Sigmoid colon (tissue), 7 donors: ENCODE measurements around the gene HKDC1. TPM values are rescaled to one million over a fixed set of nuclear protein-coding genes. Genes with fewer than 3 reads are reported as not detected.
A peak's percentile ranks its signal among the peaks of the same experiment; 100 is the strongest.

Source experiments
- DNase-seq: peaks from one replicate; pipeline ENCODE4 v3.0.0-alpha.2; 2019
- H3K27ac ChIP-seq, 4 donors: fragments of 200-600 bp; sonication (generic); one replicate each; pipeline ENCODE4 v1.5.1; 2016 to 2019; ENCODE audit warnings: mild to moderate bottlenecking in 1 of 4
- H3K27me3 ChIP-seq, 3 donors: fragments of 200-600 bp; sonication (generic); one replicate each; pipeline ENCODE4 v1.5.1; 2019; ENCODE audit warnings: mild to moderate bottlenecking in 1 of 3
- H3K36me3 ChIP-seq, 4 donors: fragments of 200-600 bp; sonication (generic); one replicate each; pipeline ENCODE4 v1.5.1; 2016 to 2019
- H3K4me1 ChIP-seq, 4 donors: fragments of 200-600 bp; sonication (generic); one replicate each; pipeline ENCODE4 v1.5.1; 2017 to 2019
- H3K4me3 ChIP-seq, 4 donors: fragments of 200-600 bp; sonication (generic); one replicate each; pipeline ENCODE4 v1.5.1; 2017 to 2019; ENCODE audit warnings: mild to moderate bottlenecking in 2 of 4, moderate library complexity in 1 of 4
- H3K9me3 ChIP-seq, 4 donors: fragments of 200-600 bp in 3 of 4; sonication (generic) in 3 of 4; one replicate each; pipeline versions ENCODE4 v1.5.1 to v1.6.1; 2013 to 2019
- CTCF ChIP-seq, 4 experiments: fragments of 450-650 bp in 3 of 4; fragments of 200-600 bp in 1 of 4; IDR thresholded peaks; one replicate each; pipeline ENCODE4 v1.5.1; 2016 to 2019; ENCODE audit warnings: antibody characterized with exemption in 4 of 4, mild to moderate bottlenecking in 3 of 4, moderate library complexity in 2 of 4
- EP300 ChIP-seq, 4 donors: sonication (generic); formaldehyde crosslinking; IDR thresholded peaks; one replicate each; pipeline ENCODE4 v1.6.1; 2017; ENCODE audit warnings: antibody characterized with exemption in 4 of 4
- POLR2A ChIP-seq, 2 donors: fragments of 450-650 bp; IDR thresholded peaks; one replicate each; pipeline ENCODE4 v1.6.1; 2016; ENCODE audit warnings: antibody characterized with exemption in 2 of 2, mild to moderate bottlenecking in 2 of 2, moderate library complexity in 2 of 2
- POLR2AphosphoS5 ChIP-seq, 4 donors: sonication (generic); formaldehyde crosslinking; IDR thresholded peaks; one replicate each; pipeline ENCODE4 v1.6.1; 2017; ENCODE audit warnings: antibody characterized with exemption in 4 of 4
- WGBS, 2 donors: extraction: QIAGEN DNeasy Blood & Tissue Kit; methylation state at CpG; one replicate each; pipeline ENCODE4 v1.1.7; 2013; 5-methylcytosine and 5-hydroxymethylcytosine counted together
- intact Hi-C: fragments of 100-400 bp; cut with DNase I; formaldehyde crosslinking; loops from one replicate; pipeline ENCODE4 v1.15.1; 2023
- polyA plus RNA-seq, 3 donors: library from polyadenylated mRNA; stranded (reverse); fragments of 200-250 nt; gene quantifications; one replicate each; pipeline ENCODE4 v1.2.3, GENCODE V29; 2013
- total RNA-seq, 4 donors: library from RNA; depleted of rRNA; stranded (reverse); fragments of >200 nt; gene quantifications; one replicate each; pipeline ENCODE4 v1.1.0, GENCODE V29; 2016
- donor health status: healthy with polysubstance abuse.
- donor health status: Bipolar disorder and iron deficiency.
- donor health status: healthy.

HKDC1 gene
- total and polyA plus RNA-seq, 7 donors, result 8.4 to 33.3 (median 19.2) TPM; not detected in 4

GRCh38 chr10:69253171-69253570 lies 33.0 kb downstream of the HKDC1 start:
- DNase-seq, result no peak
- TF ChIP-seq CTCF (IDR thresholded peaks at IDR 0.05) (no peak), POLR2AphosphoS5 (IDR thresholded peaks at IDR 0.05) (no peak)
- 88 to 89% methylated on average over 3 of the region's 3 CpGs for WGBS, 2 donors

GRCh38 chr10:69254877-69255276 lies 34.7 kb downstream of the HKDC1 start:
- no peak for DNase-seq
- no peak for TF ChIP-seq CTCF (IDR thresholded peaks at IDR 0.05)
- TF ChIP-seq POLR2A (IDR thresholded peaks at IDR 0.05), result no peak
- TF ChIP-seq EP300 (IDR thresholded peaks at IDR 0.05), result no peak
- no peak for TF ChIP-seq POLR2AphosphoS5 (IDR thresholded peaks at IDR 0.05)
- Histone ChIP-seq H3K27me3 (no peaks in the 10 kb centered on the region), H3K27ac (no peak overlapping the region), H3K4me3 (no peak overlapping the region), H3K9me3 (no peaks in the 10 kb centered on the region), H3K4me1 (peaks cover 0 to 7% (median 2%) of the 10 kb centered on the region in 4 donors), H3K36me3 (no peaks in the 10 kb centered on the region)
- intact Hi-C loops, result no loop called here
- WGBS, 2 donors, result 72 to 81% methylated on average over 7 of the region's 7 CpGs

More at GRCh38 chr10:69253171-69253570, 33.0 kb downstream of the HKDC1 start:
- Histone ChIP-seq H3K4me3 (no peak overlapping the region), H3K27ac (no peak overlapping the region), H3K9me3 (no peaks in the 10 kb centered on the region), H3K36me3 (no peaks in the 10 kb centered on the region), H3K27me3 (no peaks in the 10 kb centered on the region), H3K4me1 (no peaks in the 10 kb centered on the region)
- intact Hi-C loops, result no loop called here

GRCh38 chr10:69259547-69260243 lies 39.6 kb downstream of the HKDC1 start:
- no peak overlapping the region for H3K4me3 ChIP-seq
- peaks cover 0 to 15% (median 4%) of the 10 kb centered on the region in 4 donors for H3K4me1 ChIP-seq
- DNase-seq, result no peak
- no peaks in the 10 kb centered on the region for H3K36me3 ChIP-seq
- 67 to 92% methylated on average over 3 of the region's 3 CpGs for WGBS, 2 donors
- H3K27ac ChIP-seq, result no peak overlapping the region
- TF ChIP-seq POLR2AphosphoS5 (IDR thresholded peaks at IDR 0.05), result peak in 3 of 4 donors; percentile 52 to 61 (median 54)
- no peak for TF ChIP-seq CTCF (IDR thresholded peaks at IDR 0.05)
- no peaks in the 10 kb centered on the region for H3K9me3 ChIP-seq
- intact Hi-C loops, result no loop called here
- H3K27me3 ChIP-seq, result no peaks in the 10 kb centered on the region

GRCh38 chr10:69261184-69261583 lies 41.1 kb downstream of the HKDC1 start:
- H3K27me3 ChIP-seq, result no peaks in the 10 kb centered on the region
- no peak overlapping the region for H3K4me3 ChIP-seq
- peaks cover 0 to 15% (median 4%) of the 10 kb centered on the region in 4 donors for H3K4me1 ChIP-seq
- no peaks in the 10 kb centered on the region for H3K9me3 ChIP-seq
- intact Hi-C loops, result no loop called here
- no peak for DNase-seq
- H3K27ac ChIP-seq, result no peak overlapping the region
- TF ChIP-seq EP300 (IDR thresholded peaks at IDR 0.05), result no peak
- no peak for TF ChIP-seq POLR2A (IDR thresholded peaks at IDR 0.05)
- no peak for TF ChIP-seq CTCF (IDR thresholded peaks at IDR 0.05)
- no peak for TF ChIP-seq POLR2AphosphoS5 (IDR thresholded peaks at IDR 0.05)
- no peaks in the 10 kb centered on the region for H3K36me3 ChIP-seq
- 93 to 96% methylated on average over 8 of the region's 8 CpGs for WGBS, 2 donors

GRCh38 chr10:69262292-69262751 lies 42.2 kb downstream of the HKDC1 start:
- DNase-seq, result no peak
- H3K27me3 ChIP-seq, result no peaks in the 10 kb centered on the region
- no peak overlapping the region for H3K4me3 ChIP-seq
- TF ChIP-seq POLR2AphosphoS5 (IDR thresholded peaks at IDR 0.05) (no peak), POLR2A (IDR thresholded peaks at IDR 0.05) (no peak), CTCF (IDR thresholded peaks at IDR 0.05) (no peak), EP300 (IDR thresholded peaks at IDR 0.05) (no peak)
- 74 to 85% methylated on average over 3 of the region's 3 CpGs for WGBS, 2 donors
- H3K9me3 ChIP-seq, result no peaks in the 10 kb centered on the region
- H3K4me1 ChIP-seq, result peaks cover 0 to 15% (median 4%) of the 10 kb centered on the region in 4 donors
- no peaks in the 10 kb centered on the region for H3K36me3 ChIP-seq
- H3K27ac ChIP-seq, result no peak overlapping the region
- intact Hi-C loops, result no loop called here
